SK-N-MC (cell line): ENCODE measurements around the gene KCNK3.

Experiments
- DNase-seq: peaks from one replicate; pipeline ENCODE4 v3.0.0-alpha.2; 2011; ENCODE audit warnings: low read depth, low spot score
- H3K27ac ChIP-seq: fragments of 200-600 bp; sonication (generic); 2 replicates; pipeline ENCODE4 v1.5.1; 2016; ENCODE audit warnings: mixed run types
- H3K36me3 ChIP-seq: fragments of 200-600 bp; sonication (generic); 2 replicates; pipeline ENCODE4 v1.6.1; 2017; ENCODE audit warnings: antibody characterized with exemption, low read length, mixed read lengths; ENCODE audit not compliant: insufficient read depth
- H3K4me3 ChIP-seq: fragments of 200-600 bp; sonication (generic); 2 replicates; pipeline ENCODE4 v1.5.1; 2016
- H3K9ac ChIP-seq: fragments of 200-600 bp; sonication (generic); 2 replicates; pipeline ENCODE4 v1.8.0; 2017; ENCODE audit warnings: mixed run types, mixed read lengths; ENCODE audit not compliant: insufficient read length
- H3K9me3 ChIP-seq: fragments of 200-600 bp; sonication (generic); 2 replicates; pipeline ENCODE4 v1.6.1; 2017; ENCODE audit warnings: low read depth, mild to moderate bottlenecking, antibody characterized with exemption, low read length, moderate library complexity, mixed read lengths
- EZH2 ChIP-seq: fragments of 200-600 bp; sonication (generic); IDR thresholded peaks from one replicate; pipeline ENCODE4 v1.6.1; 2017; ENCODE audit warnings: antibody characterized with exemption
- FOXP2 ChIP-seq: optimal IDR thresholded peaks from 2 replicates; pipeline ENCODE3; 2011; ENCODE audit warnings: mild to moderate bottlenecking, moderate library complexity; ENCODE audit not compliant: insufficient read depth; ENCODE audit errors: extremely low read length, control extremely low read depth
- POLR2AphosphoS5 ChIP-seq: IDR thresholded peaks from 2 replicates; pipeline ENCODE4 v1.6.1; 2012; ENCODE audit warnings: mild to moderate bottlenecking, low read depth, low read length, borderline replicate concordance

Gene KCNK3

GRCh38 chr2:26671691-26672090 lies 20.8 kb upstream of the KCNK3 start:
- Histone ChIP-seq H3K36me3 (no peaks in the 10 kb centered on the region), H3K9ac (no peak overlapping the region), H3K27ac (peak overlapping the region; percentile 94), H3K4me3 (no peak overlapping the region), H3K9me3 (no peaks in the 10 kb centered on the region)
- DNase-seq: no peak
- TF ChIP-seq POLR2AphosphoS5 (no peak), FOXP2 (no peak), EZH2 (no peak)

GRCh38 chr2:26672112-26672817 lies 20.3 kb upstream of the KCNK3 start:
- Histone ChIP-seq H3K9me3 (no peaks in the 10 kb centered on the region), H3K4me3 (no peak overlapping the region), H3K36me3 (no peaks in the 10 kb centered on the region), H3K27ac (peak overlapping the region; percentile 94), H3K9ac (no peak overlapping the region)
- TF ChIP-seq FOXP2: no peak
- no peak for TF ChIP-seq EZH2
- no peak for TF ChIP-seq POLR2AphosphoS5
- DNase-seq: no peak

- H3K36me3 ChIP-seq: no peaks in the 10 kb centered on the region
- DNase-seq: no peak
- no peak overlapping the region for H3K4me3 ChIP-seq
- H3K9ac ChIP-seq: no peak overlapping the region
- TF ChIP-seq FOXP2: no peak
- no peak for TF ChIP-seq POLR2AphosphoS5
- no peak for TF ChIP-seq EZH2
- H3K27ac ChIP-seq: no peak overlapping the region
- H3K9me3 ChIP-seq: no peaks in the 10 kb centered on the region
These were observed 19.6 kb upstream of the KCNK3 start for GRCh38 chr2:26672818-26673393.

GRCh38 chr2:26674002-26674751 lies 18.3 kb upstream of the KCNK3 start:
- Histone ChIP-seq H3K36me3 (no peaks in the 10 kb centered on the region), H3K9ac (no peak overlapping the region), H3K9me3 (no peaks in the 10 kb centered on the region), H3K27ac (no peak overlapping the region), H3K4me3 (no peak overlapping the region)
- TF ChIP-seq FOXP2 (no peak), EZH2 (no peak), POLR2AphosphoS5 (no peak)
- DNase-seq: no peak

- H3K27ac ChIP-seq: no peak overlapping the region
- no peak for TF ChIP-seq FOXP2
- TF ChIP-seq POLR2AphosphoS5: no peak
- TF ChIP-seq EZH2: no peak
- no peak for DNase-seq
- H3K4me3 ChIP-seq: no peak overlapping the region
- no peaks in the 10 kb centered on the region for H3K9me3 ChIP-seq
- H3K9ac ChIP-seq: no peak overlapping the region
- no peaks in the 10 kb centered on the region for H3K36me3 ChIP-seq
These were observed 17.8 kb upstream of the KCNK3 start for GRCh38 chr2:26674771-26675170.

- TF ChIP-seq FOXP2 (no peak), POLR2AphosphoS5 (no peak), EZH2 (no peak)
These were observed 16.8 kb upstream of the KCNK3 start for GRCh38 chr2:26675651-26676255.

GRCh38 chr2:26678035-26678434 lies 14.5 kb upstream of the KCNK3 start:
- Histone ChIP-seq H3K4me3 (no peak overlapping the region), H3K9ac (no peak overlapping the region), H3K36me3 (no peaks in the 10 kb centered on the region), H3K9me3 (no peaks in the 10 kb centered on the region), H3K27ac (no peak overlapping the region)
- TF ChIP-seq EZH2 (no peak), FOXP2 (no peak), POLR2AphosphoS5 (no peak)
- no peak for DNase-seq

More at GRCh38 chr2:26675651-26676255, 16.8 kb upstream of the KCNK3 start:
- Histone ChIP-seq H3K9ac (no peak overlapping the region), H3K36me3 (no peaks in the 10 kb centered on the region), H3K27ac (no peak overlapping the region), H3K9me3 (no peaks in the 10 kb centered on the region), H3K4me3 (no peak overlapping the region)
- no peak for DNase-seq

GRCh38 chr2:26679867-26680266 lies 12.7 kb upstream of the KCNK3 start:
- no peak overlapping the region for H3K4me3 ChIP-seq
- H3K9ac ChIP-seq: no peak overlapping the region
- TF ChIP-seq FOXP2 (no peak), EZH2 (no peak), POLR2AphosphoS5 (no peak)
- H3K9me3 ChIP-seq: no peaks in the 10 kb centered on the region
- no peak overlapping the region for H3K27ac ChIP-seq
- DNase-seq: no peak
- H3K36me3 ChIP-seq: no peaks in the 10 kb centered on the region
